ENCODE measurements around the gene HERC4. TPM values are rescaled to one million over a fixed set of nuclear protein-coding genes. Genes with fewer than 3 reads are reported as not detected.

The HERC4 gene
- total RNA-seq, 1 experiment from 2014 or later: 36.5 TPM

GRCh38 chr10:68075550-68076004 lies 494 bp upstream of the HERC4 start:
- DNase-seq (ENCODE audit: low read depth, low spot score) (no peak), ATAC-seq (no peak)
- Histone ChIP-seq H3K79me2 (ENCODE audit: insufficient read depth, low read length) (peaks cover 46% of the 10 kb centered on the region), H3K9ac (ENCODE audit: low read length) (peak overlapping the region; percentile 96), H2AFZ (ENCODE audit: low read depth, low read length, poor library complexity, severe bottlenecking) (peak overlapping the region; percentile 90), H3K36me3 (ENCODE audit: control insufficient read depth in 1 of 2, insufficient read depth in 2 of 2, low read length in 2 of 2) (peaks cover 2 to 4% of the 10 kb centered on the region in 2 experiments; a peak in 2 of 4 replicates), H3K9me2 (ENCODE audit: insufficient read depth) (no peaks in the 10 kb centered on the region), H3K27ac (ENCODE audit: low read depth, low read length) (peak overlapping the region; percentile 2; the same call in 1 of the 2 replicates), H3K4me2 (ENCODE audit: low read length) (peak overlapping the region; percentile 91), H4K20me1 (ENCODE audit: insufficient read depth) (no peaks in the 10 kb centered on the region), H3K9me3 (ENCODE audit: control insufficient read depth in 1 of 2, insufficient read depth in 1 of 2, low read depth in 1 of 2, low read length in 2 of 2) (no peaks in the 10 kb centered on the region), H3K4me3 (replicated peaks in 1 of 2; ENCODE audit: low read depth in 1 of 2, low read length in 2 of 2) (peak overlapping the region in 1 of 2 experiments; percentile 95; a peak in 3 of 4 replicates), H3K27me3 (ENCODE audit: insufficient read depth, low read length) (no peaks in the 10 kb centered on the region), H3K4me1 (ENCODE audit: control insufficient read depth in 1 of 2, insufficient read depth in 2 of 2, low read length in 2 of 2) (peaks cover 9 to 17% of the 10 kb centered on the region in 2 experiments)
- ChIA-PET CTCF (no interaction called here), RAD21 (ENCODE audit: low non-redundant PET in 1 of 2, low total read pairs in 2 of 2, uncharacterized antibody in 2 of 2, unreplicated experiment in 2 of 2) (no interaction called here), POLR2A (no interaction called here)
- TF ChIP-seq MAX (IDR thresholded peaks at IDR 0.05): no peak
- TF ChIP-seq, protein P1, sequence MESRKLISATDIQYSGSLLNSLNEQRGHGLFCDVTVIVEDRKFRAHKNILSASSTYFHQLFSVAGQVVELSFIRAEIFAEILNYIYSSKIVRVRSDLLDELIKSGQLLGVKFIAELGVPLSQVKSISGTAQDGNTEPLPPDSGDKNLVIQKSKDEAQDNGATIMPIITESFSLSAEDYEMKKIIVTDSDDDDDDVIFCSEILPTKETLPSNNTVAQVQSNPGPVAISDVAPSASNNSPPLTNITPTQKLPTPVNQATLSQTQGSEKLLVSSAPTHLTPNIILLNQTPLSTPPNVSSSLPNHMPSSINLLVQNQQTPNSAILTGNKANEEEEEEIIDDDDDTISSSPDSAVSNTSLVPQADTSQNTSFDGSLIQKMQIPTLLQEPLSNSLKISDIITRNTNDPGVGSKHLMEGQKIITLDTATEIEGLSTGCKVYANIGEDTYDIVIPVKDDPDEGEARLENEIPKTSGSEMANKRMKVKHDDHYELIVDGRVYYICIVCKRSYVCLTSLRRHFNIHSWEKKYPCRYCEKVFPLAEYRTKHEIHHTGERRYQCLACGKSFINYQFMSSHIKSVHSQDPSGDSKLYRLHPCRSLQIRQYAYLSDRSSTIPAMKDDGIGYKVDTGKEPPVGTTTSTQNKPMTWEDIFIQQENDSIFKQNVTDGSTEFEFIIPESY (IDR thresholded peaks at IDR 0.05; ENCODE audit: extremely low read depth, insufficient replicate concordance, low read length): no peak
- TF ChIP-seq RAD21 (IDR thresholded peaks at IDR 0.05; ENCODE audit: low read depth): no peak
- TF ChIP-seq, protein P2, sequence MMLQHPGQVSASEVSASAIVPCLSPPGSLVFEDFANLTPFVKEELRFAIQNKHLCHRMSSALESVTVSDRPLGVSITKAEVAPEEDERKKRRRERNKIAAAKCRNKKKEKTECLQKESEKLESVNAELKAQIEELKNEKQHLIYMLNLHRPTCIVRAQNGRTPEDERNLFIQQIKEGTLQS (IDR thresholded peaks at IDR 0.05): no peak
- no peak; the same call in 1 of the 2 replicates for TF ChIP-seq ELF1 (IDR thresholded peaks at IDR 0.05; ENCODE audit: borderline replicate concordance, low read depth)
- no peak for TF ChIP-seq ZNF274 (IDR thresholded peaks at IDR 0.05; ENCODE audit: low read depth, low read length)
- no peak for TF ChIP-seq ZFX (IDR thresholded peaks at IDR 0.05)
- no peak for TF ChIP-seq CEBPB (IDR thresholded peaks at IDR 0.05; ENCODE audit: low read depth)
- no peak for TF ChIP-seq POLR2AphosphoS5 (IDR thresholded peaks at IDR 0.05; ENCODE audit: low read depth, low read length)
- no peak for TF ChIP-seq EZH2phosphoT487 (IDR thresholded peaks at IDR 0.05; ENCODE audit: borderline replicate concordance)
- TF ChIP-seq FOSL1 (IDR thresholded peaks at IDR 0.05; ENCODE audit: low read depth): no peak
- TF ChIP-seq CTCF (IDR thresholded peaks at IDR 0.05 in 2 of 3, conservative IDR thresholded peaks at IDR 0.05 in 1 of 3; ENCODE audit: borderline replicate concordance in 1 of 3, insufficient read depth in 1 of 3, low read depth in 2 of 3, low read length in 2 of 3): no peak
- TF ChIP-seq JUND (IDR thresholded peaks at IDR 0.05): no peak
- no peak for TF ChIP-seq EGR1 (IDR thresholded peaks at IDR 0.05; ENCODE audit: low read depth)
- no peak for TF ChIP-seq YY1 (IDR thresholded peaks at IDR 0.05; ENCODE audit: extremely low read depth, insufficient replicate concordance, low read depth, low read length)
- no peak for TF ChIP-seq SRF (IDR thresholded peaks at IDR 0.05; ENCODE audit: low read depth)
- TF ChIP-seq EZH2 (IDR thresholded peaks at IDR 0.05): no peak
- TF ChIP-seq, protein P3, sequence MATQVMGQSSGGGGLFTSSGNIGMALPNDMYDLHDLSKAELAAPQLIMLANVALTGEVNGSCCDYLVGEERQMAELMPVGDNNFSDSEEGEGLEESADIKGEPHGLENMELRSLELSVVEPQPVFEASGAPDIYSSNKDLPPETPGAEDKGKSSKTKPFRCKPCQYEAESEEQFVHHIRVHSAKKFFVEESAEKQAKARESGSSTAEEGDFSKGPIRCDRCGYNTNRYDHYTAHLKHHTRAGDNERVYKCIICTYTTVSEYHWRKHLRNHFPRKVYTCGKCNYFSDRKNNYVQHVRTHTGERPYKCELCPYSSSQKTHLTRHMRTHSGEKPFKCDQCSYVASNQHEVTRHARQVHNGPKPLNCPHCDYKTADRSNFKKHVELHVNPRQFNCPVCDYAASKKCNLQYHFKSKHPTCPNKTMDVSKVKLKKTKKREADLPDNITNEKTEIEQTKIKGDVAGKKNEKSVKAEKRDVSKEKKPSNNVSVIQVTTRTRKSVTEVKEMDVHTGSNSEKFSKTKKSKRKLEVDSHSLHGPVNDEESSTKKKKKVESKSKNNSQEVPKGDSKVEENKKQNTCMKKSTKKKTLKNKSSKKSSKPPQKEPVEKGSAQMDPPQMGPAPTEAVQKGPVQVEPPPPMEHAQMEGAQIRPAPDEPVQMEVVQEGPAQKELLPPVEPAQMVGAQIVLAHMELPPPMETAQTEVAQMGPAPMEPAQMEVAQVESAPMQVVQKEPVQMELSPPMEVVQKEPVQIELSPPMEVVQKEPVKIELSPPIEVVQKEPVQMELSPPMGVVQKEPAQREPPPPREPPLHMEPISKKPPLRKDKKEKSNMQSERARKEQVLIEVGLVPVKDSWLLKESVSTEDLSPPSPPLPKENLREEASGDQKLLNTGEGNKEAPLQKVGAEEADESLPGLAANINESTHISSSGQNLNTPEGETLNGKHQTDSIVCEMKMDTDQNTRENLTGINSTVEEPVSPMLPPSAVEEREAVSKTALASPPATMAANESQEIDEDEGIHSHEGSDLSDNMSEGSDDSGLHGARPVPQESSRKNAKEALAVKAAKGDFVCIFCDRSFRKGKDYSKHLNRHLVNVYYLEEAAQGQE (IDR thresholded peaks at IDR 0.05; ENCODE audit: low read depth): no peak
- intact Hi-C loops (cut with micrococcal nuclease): no loop called here
- BruUV-seq (replicated peaks): TSS peak; percentile 95
